HPDE6-E6E7 (cell line): ENCODE data around the gene MACROD2.

Experiments
- DNase-seq: peaks from one replicate; pipeline ENCODE4 v3.0.0; 2011; ENCODE audit warnings: missing footprints; ENCODE audit errors: extremely low spot score

Gene MACROD2

DNA sequence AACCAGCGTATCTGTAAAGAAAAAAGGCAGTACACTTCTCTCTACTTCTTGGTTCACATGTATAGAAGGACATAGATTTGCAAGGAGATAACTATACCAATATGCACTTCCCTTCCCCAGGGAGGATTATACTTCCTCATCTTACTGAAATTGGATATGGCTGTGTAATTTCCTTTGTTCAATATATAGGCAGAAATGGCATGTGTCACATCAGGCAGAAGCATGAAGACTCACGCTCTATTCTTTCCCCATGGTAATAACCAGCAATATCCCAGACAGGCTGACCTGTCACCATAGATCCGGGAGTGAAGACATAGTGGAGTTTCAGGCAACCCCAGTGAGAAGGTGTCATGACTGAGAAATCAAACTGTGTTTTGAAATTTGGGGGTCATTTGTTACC lies 2059.7 kb downstream of the MACROD2 start:
- no peak for DNase-seq

DNA sequence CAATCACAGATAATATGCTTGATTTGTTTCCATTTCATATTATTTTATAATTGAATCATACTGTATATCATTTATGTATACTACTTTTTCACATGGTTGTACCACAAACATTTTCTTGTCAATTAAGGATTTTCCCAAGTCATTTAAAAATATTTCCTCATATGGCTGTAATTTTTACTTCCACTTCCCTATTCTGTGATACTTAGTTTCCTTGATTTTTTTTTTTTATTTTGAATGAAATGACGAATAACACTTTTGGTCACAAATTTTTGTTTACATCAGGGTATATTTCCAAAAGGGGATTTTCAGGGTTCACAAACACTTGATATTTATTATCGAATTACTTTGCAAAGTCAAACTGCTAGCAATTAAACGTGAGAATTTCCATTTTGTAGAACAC lies 2062.3 kb downstream of the MACROD2 start:
- no peak for DNase-seq

DNA sequence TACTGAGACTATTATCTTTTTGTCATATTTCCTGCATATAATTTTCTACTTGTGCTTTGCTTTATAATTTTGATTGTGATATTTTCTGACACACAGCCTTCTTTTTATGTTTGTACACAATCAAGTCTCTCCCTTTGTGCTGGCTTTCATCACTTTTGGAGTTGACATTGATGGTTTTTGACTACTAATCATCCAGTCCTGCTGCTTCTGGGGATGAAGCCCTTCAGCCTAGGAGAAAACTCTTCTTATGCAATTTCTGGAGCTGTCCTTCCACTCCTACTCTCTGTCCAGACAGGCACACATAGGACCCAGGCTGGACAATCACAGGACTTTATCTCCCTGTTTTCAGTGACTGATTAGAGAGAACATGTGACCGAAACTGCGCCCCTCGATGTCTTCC lies 2063.0 kb downstream of the MACROD2 start:
- no peak for DNase-seq

DNA sequence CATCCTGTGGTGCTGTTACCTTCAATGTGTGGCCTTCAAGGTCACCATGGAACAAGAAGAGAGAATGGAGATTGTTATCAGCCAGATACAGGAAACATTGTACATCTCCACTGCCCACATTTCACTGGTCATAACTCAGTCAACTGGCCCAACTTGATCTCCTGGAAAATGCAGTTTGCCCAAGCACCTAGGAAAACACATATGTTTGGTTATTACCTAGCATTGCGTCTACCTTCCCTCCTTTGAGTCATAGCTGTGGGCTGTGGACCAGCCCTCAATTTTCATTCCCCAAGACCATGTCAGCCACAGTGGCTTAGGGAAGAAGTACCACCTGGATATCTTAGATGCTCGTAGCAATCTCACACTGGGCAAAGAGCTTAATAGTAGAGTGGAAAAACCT lies 2064.5 kb downstream of the MACROD2 start:
- no peak for DNase-seq

DNA sequence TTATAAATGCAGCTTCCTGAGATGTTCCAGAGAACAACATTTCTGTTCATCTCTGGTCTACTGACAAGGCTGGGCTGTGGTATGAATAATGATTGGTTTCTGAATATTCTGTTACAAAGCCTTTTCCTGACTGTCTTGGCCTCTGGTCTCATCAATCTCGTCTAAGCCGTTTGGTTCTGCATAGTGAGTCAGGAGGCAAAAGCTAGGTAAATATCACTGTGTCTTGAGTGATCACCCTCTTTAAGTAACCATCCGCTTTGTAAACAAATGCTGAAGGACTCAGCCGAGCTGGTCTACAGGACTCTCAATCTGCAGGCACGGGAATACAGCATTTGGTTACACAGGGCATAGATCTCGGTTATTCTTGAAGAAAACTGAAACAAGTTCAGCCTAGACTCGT lies 2066.0 kb downstream of the MACROD2 start:
- DNase-seq = no peak

DNA sequence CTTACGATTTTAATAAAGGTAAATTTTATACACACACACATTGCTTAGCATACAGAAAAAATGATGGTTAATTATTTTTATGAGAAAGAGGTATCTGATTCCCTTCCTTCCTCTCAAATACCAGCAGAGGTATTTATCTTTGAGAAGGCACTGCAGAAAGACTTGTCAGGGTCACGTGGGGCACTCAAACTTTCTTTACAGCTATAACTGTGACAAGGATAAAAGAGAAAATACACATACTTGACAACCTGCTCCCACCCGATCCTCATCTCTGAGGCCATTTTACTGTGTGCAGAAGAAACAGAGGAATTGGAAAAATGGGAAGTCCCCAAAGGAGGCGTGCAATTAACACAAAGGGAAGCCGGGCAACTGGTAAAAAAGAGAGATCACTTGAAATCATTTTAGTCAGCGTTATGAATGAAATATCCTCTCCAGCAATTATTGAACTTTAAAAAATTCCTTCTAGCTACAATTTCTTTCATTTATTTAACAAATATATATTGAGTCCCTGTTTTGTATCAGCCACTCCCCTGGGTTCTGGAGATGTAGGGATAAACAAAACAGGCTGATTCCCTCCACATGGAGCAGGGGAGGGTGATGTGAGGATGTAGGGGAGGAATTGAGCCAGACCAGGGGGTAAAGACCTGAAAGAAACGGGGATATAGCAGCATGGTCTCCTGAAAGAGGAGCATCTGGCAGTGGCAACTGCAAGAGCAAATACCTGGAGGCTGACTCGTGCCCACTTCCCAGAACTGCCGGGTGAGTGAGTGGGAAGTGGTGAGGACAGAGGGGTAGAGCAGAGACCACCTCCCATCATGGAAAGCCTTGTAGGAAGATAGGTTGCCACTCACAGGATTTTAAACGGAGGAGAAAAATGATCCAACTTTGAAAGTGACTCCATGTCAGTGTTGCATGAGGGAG lies 2067.6 kb downstream of the MACROD2 start:
- no peak for DNase-seq

DNA sequence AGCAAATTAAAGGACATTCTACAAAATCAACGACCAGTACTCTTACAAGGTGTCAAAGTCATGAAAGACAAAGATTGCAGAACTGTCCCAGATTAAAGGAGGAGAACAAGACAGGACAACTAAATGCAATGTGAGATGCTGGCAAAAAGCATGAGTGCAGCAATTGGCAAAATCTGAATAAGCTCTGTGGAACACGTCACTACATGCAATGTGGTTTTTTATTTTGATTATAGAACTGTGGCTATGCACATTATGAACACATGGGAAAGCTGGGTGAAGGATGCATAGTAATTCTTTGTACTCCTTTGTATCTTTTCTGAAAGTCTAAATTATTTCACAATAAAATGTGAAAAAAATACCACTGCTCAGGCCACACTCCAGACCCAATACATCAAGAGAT lies 2068.6 kb downstream of the MACROD2 start:
- no peak for DNase-seq

DNA sequence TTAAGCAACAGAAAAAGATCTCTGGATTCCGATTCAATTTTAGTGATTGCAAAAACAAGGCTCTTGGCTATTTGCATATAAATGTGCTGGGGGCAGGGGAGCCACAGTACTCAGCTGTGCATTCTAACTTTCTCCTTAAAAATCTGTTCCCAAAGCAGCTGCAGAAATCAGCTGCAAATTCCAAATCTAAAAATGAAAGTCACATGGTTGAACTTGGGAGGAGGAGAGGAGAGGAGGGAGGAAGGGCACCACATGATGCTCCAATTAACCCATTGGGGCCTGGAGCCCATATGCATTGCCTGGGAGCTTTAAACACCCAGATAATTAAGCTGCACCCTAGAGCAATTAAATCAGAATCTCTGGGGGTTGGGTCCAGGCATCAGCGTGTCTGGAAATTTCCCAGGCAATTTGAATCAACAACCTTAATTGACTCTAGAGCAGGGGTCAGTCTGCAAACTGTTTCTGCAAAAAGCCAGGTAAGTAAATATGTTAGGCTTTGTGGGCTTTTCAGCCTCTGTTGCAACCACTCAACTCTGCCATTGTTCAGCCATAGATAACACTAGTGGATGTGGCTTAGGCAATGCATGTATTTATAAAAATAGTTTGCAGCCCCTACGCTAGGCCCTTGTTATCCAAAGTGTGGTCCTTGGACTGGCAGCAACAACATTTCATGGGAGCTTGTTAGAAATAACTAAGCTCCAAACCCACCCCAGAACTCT lies 2069.8 kb downstream of the MACROD2 start:
- DNase-seq = no peak

DNA sequence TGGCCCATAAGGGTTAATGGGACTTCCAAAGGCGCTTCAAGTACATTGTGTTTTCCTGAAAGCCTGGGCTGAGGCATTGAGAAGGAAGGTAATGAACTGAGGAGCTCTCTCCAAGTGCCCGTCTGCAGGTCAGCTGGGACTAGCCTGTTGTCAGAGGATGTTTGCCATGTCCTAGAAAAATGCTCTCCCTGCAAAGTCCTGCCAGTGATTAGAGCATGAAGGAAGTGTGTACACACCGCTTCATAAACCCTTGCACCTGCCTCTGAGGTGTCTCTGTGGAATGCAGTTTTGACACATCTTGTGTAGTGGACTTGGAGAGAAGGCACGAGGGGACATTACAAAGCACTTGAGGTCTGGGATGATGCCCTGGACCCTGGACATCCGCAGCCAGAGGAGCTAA lies 2071.3 kb downstream of the MACROD2 start:
- DNase-seq = no peak

DNA sequence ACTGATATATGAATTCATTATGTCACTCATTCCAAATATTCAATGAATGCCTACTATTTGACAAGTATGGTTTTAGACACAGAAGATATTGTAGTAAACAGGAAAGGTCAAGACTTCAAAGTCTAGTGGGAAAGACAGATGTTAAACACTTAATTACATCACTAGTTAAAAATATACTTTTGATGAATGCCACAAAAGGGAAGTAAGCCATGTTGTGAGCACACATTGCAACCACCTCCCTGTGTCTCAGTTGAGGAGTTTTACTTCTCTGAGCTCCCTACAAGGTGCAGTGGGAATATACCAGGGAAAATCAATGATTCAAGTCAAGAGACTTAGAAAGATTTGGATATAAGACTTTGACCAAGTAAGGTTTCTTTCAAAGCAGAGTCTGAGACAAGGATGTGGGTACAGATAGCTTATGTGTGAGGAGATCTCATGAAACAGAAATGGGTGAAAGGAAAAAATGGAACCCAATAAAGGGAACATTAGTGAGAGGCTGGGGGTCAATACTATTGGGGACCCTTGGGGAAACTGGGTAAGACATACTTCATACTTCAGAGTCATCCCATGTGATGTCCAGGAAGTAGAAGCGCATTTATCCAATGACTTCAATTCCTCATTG lies 2074.2 kb downstream of the MACROD2 start:
- DNase-seq = no peak

DNA sequence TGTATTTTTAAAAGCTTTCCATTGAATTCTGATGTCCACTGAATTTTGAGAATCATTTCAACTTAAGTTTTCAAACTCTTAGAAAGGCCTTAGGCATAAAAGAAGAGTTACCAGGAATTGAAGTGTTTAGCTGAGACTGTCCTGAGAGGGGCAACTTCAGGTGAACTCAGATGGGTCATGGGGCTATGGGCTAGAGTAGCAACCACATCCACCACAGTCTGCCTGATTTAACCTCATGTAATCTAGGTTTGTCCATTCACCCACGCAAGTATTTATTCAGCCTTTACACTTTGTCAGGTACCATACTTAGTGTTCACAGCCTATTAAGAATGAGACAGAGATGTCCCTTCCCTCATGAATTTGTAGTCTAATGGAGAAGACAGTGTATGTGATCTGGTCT lies 2076.9 kb downstream of the MACROD2 start:
- DNase-seq = no peak

DNA sequence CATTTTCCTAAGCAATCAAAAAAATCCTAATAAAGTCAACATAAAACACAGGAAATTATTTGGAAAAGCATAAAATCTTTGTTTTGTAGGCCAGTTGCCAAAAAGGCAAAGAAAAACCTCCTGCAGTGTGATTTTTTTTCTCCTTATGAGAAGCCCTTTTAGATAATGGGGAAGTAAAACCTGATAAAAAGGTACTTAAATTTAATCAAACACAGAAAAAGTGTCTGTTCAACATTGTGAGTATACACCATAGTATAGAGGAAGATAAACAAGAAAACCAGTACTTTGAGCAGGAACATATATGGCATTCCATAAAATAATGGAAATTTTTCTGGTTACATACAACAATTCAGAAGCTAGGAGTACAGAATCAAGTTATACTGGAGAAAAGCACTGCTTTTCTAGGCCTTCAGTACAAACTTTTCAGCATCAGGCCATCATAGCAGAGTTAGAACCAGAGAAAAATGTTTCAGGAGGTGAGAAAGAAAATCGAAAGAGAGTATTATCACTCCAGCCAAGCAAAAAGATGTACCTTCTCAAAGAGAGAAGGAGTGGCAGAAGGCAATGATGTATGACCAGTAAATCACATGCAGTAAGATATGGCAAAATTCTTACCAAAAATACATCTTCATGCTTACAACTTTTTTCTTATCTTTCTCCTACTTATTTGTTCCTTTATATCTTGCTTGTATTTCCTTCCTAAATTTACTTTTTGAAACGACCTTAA lies 2083.0 kb downstream of the MACROD2 start:
- DNase-seq = no peak

DNA sequence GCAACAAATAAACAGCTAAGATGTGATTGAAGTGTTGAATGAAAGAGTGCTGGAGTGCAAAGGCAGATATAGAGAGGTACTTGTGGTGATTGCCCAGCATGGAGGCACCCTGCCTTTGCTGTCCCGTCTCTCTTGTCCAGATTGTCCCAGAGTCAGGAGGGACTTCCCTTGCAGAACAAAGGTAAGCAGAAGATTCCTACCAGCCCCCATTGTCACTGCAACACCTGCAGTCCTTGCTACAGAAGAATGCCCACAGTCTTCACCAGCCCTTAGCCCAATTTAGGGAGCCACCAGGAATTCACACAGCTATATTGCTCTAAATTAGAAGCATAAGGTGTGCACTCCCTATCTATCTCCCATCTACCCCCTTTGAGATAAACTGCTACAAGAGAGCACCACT lies 2086.1 kb downstream of the MACROD2 start:
- no peak for DNase-seq

DNA sequence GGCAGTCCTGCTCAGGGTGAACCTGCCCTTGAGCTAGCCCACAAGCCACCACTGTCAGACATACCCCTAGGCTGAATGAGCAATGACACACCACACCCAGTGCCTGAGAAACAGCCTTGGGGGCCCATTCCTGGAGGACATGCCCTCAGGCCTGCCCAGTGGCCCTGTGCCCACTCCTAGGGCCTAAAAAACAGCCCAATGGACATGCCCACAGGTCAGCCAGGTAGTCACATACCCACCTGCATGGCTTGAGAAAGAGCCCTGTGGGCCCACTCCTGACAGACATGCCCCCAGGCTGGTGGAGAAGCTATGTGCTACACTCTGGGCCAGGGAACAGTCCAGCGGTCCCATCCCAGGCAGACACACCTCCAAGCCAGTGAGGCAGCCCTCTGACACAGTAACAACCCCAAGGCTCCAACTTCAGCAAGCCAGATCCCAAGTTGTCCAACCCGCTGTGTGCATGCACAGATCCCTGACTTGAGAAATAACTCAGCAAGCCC lies 2086.8 kb downstream of the MACROD2 start:
- no peak for DNase-seq

DNA sequence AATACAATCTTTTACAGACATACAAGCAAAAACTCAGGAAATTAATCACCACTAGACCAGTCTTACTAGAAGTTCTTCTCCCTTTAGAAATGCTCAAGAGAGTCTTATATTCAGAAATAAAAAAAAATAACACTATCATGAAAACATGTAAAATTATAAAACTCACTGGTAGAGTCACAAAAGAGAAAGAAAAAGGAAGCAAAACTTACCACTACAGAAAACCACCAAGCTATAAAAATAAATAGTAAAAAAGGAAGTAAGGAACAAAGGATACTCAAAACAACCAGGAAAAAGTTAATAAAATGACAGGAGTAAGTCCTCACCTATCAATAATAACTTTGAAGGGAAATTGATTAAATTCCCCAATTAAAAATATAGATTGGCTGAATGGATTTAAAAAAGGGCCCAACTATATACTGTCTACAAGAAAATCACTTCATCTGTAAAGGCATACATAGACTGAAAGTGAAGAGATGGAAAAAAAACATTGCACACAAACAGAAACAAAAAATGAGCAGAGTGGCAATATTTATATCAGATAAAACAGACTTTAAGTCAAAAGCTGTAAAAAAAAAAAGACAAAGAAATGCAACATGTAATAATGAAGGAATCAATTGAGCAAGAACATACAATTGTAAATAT lies 2088.4 kb downstream of the MACROD2 start:
- DNase-seq = no peak

DNA sequence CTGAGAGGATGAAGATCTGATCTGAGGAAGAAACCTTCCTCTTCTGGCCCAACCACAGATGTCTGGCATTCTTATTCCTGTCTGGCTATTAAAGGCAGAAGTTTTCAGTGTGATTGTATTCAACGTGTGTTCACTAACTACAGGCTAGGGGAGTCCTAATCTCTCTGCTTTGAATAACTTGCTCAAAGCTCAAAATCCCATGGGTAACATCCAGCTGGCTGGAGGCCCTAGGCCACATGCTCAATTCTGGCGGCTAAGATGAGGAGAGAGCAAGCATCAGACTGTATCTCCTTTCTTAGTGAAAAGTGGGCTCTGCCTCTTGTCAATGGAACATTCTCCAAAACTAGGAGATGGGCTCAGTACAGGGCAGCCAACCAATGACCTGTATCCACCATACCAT lies 2099.9 kb downstream of the MACROD2 start:
- no peak for DNase-seq

DNA sequence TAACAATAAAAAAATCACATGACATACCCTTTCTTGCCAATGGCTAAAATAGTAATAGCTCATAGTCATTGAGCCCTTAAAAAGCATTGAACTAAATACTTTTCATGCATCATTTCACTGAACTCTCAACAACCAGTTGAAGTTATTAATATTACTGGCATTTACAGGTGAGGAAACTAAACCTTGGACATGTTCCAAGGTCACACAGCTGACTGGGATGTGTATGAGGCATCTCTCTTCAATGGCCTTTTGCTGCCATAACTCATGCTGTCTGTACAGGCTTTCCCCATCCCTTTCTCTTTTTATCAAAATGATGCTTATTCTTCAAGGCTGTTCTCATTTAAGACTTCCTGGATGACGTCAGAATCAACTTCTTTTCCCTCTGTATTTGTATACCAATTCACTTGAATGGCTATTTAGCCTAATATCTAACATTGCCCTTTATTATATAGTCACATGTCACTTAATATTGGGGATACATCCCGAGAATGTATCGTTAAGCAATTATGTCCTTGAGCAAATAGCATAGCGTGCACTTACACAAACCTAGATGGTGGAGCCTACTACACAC lies 2101.5 kb downstream of the MACROD2 start:
- no peak for DNase-seq

DNA sequence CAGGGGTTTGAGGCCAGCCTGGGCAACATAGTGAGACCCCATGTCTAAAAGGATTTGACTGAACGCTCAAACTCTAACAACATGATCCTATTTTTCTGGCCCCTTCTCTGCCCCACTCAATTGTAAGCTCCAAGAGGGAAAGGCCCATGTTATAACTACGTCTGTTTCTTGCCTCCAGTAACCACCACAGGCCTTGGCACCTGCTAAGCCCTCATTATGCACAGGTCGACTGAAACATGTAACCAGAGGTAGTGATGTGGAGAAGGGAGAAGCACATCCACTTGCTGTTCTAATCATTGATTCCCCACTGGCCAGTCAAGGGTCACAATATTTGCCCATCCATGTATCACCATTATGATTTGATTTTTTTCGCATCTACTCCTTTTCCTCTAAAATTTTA lies 2102.5 kb downstream of the MACROD2 start:
- no peak for DNase-seq

DNA sequence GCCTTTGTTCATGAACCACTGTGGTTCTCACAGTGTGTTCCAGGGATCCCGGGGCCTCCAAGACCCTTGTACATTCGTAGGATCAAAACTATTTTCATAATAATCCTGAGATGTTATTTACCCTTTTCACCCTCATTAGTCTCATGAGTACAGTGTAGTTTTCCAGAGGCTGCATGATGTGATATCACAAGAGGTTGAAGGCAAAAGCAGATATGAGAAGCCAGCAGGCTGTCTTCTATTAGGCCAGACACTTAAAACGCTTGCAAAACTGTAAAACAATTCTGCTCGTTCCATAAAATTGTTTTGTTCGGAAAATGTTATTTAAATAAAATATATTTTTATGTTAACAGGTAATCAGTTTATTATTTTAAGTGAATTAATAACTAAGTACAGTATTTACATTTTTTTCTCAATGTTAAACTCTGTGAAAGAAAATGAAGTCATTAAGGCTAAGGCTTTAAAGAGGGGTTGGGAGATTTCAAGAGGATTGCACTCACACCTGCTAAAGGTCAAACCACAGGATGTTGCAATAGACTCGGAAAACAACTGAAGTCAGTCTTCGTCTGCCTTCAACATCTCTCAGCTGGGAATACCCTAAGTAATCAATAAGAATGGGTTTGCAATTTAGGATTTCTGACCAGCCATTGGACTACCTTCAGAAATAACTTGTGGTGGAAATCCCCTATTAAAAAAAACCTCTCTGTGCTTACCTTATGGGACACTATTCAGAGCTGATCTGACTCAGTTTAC lies 2103.7 kb downstream of the MACROD2 start:
- DNase-seq = no peak

DNA sequence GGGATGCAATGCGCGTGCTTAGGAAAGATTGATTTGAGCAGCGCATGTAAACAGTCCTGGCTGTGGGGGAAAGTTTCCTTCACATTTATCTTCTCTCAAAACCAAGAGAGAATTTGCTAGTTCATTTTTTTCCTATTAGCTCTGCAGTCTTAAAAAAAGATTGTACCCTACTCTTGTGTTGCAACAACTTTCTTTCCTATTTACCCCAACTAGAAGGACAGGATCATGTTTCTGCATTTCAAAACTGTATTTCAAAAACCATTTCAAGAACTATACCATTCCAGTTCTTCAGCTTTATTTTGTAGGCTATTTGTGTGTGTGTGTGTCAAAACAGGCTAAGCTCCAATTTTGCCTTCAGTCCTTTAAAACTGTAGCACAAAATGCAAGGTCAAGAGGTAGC lies 2104.8 kb downstream of the MACROD2 start:
- no peak for DNase-seq
